ENCODE results near the gene SEC14L6.

Gene SEC14L6

DNA sequence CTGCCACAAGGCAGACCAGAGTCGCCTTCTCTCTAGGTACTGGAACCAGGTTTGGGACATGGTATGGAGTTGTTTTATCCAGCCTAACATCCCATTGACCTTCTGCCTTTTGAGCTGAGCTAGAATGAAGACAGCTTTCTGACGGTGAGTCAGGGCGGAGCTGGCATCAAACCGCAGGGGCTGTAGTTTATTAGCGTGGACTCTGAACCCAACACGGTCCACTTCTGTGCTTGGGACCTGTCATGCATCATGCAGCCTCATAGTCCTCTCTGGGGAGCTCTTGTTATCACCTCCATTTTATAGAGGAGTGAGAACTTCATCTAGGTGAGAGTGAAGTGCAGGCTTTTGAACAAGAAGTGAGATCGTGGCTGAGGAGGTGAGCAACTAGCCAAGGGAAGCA lies 19.6 kb upstream of the SEC14L6 start:
- TF ChIP-seq, protein P1, sequence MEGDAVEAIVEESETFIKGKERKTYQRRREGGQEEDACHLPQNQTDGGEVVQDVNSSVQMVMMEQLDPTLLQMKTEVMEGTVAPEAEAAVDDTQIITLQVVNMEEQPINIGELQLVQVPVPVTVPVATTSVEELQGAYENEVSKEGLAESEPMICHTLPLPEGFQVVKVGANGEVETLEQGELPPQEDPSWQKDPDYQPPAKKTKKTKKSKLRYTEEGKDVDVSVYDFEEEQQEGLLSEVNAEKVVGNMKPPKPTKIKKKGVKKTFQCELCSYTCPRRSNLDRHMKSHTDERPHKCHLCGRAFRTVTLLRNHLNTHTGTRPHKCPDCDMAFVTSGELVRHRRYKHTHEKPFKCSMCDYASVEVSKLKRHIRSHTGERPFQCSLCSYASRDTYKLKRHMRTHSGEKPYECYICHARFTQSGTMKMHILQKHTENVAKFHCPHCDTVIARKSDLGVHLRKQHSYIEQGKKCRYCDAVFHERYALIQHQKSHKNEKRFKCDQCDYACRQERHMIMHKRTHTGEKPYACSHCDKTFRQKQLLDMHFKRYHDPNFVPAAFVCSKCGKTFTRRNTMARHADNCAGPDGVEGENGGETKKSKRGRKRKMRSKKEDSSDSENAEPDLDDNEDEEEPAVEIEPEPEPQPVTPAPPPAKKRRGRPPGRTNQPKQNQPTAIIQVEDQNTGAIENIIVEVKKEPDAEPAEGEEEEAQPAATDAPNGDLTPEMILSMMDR (IDR thresholded peaks at IDR 0.05; ENCODE audit: insufficient read depth, low read length) = no peak
- TF ChIP-seq SPI1 (IDR thresholded peaks at IDR 0.05; ENCODE audit: borderline replicate concordance, low read depth) (no peak), GABPA (IDR thresholded peaks at IDR 0.05; ENCODE audit: low read depth) (no peak), POLR2AphosphoS5 (IDR thresholded peaks at IDR 0.05; ENCODE audit: low read depth) (no peak)
- TF ChIP-seq, protein P2, sequence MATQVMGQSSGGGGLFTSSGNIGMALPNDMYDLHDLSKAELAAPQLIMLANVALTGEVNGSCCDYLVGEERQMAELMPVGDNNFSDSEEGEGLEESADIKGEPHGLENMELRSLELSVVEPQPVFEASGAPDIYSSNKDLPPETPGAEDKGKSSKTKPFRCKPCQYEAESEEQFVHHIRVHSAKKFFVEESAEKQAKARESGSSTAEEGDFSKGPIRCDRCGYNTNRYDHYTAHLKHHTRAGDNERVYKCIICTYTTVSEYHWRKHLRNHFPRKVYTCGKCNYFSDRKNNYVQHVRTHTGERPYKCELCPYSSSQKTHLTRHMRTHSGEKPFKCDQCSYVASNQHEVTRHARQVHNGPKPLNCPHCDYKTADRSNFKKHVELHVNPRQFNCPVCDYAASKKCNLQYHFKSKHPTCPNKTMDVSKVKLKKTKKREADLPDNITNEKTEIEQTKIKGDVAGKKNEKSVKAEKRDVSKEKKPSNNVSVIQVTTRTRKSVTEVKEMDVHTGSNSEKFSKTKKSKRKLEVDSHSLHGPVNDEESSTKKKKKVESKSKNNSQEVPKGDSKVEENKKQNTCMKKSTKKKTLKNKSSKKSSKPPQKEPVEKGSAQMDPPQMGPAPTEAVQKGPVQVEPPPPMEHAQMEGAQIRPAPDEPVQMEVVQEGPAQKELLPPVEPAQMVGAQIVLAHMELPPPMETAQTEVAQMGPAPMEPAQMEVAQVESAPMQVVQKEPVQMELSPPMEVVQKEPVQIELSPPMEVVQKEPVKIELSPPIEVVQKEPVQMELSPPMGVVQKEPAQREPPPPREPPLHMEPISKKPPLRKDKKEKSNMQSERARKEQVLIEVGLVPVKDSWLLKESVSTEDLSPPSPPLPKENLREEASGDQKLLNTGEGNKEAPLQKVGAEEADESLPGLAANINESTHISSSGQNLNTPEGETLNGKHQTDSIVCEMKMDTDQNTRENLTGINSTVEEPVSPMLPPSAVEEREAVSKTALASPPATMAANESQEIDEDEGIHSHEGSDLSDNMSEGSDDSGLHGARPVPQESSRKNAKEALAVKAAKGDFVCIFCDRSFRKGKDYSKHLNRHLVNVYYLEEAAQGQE (IDR thresholded peaks at IDR 0.05; ENCODE audit: insufficient replicate concordance, low read depth) = no peak
- Histone ChIP-seq H3K27ac (replicated peaks) (no peak overlapping the region), H3K4me3 (replicated peaks; ENCODE audit: insufficient read depth, low read length) (no peak overlapping the region), H3K27me3 (ENCODE audit: insufficient read depth, poor library complexity, severe bottlenecking) (peaks cover 2% of the 10 kb centered on the region)
- no peak for DNase-seq (ENCODE audit: low read depth in 1 of 2, low spot score in 1 of 2)

DNA sequence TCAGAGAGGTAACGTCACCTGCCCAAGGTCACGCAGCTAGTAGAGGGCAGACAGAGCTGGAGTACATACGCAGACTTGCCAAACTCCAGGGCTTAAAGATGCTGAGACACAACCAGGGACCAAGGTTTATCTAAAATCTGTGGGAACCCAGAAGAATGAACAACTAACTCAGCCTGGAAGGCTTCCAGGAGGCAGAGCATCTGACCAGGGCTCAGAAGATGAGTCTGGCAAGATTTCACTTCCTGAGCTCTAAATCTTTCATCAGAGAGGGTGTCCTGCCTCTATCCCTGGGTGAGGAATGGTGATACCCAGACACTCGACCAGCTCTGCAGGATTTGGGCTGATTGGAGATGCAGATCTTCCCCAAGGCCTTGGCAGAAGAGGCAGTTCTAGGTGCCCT lies 18.8 kb upstream of the SEC14L6 start:
- TF ChIP-seq POLR2AphosphoS5 (IDR thresholded peaks at IDR 0.05; ENCODE audit: low read depth) (no peak), GABPA (IDR thresholded peaks at IDR 0.05; ENCODE audit: low read depth) (no peak), SPI1 (IDR thresholded peaks at IDR 0.05; ENCODE audit: borderline replicate concordance, low read depth) (no peak)
- TF ChIP-seq, protein P1 (IDR thresholded peaks at IDR 0.05; ENCODE audit: insufficient read depth, low read length) = no peak
- TF ChIP-seq, protein P2 (IDR thresholded peaks at IDR 0.05; ENCODE audit: insufficient replicate concordance, low read depth) = no peak
- Histone ChIP-seq H3K4me3 (replicated peaks; ENCODE audit: insufficient read depth, low read length) (no peak overlapping the region), H3K27ac (replicated peaks) (no peak overlapping the region), H3K27me3 (ENCODE audit: insufficient read depth, poor library complexity, severe bottlenecking) (peaks cover 2% of the 10 kb centered on the region)
- DNase-seq (ENCODE audit: low read depth in 1 of 2, low spot score in 1 of 2) = no peak

- TF ChIP-seq SPI1 (IDR thresholded peaks at IDR 0.05; ENCODE audit: borderline replicate concordance, low read depth) (no peak), GABPA (IDR thresholded peaks at IDR 0.05; ENCODE audit: low read depth) (no peak), POLR2AphosphoS5 (IDR thresholded peaks at IDR 0.05; ENCODE audit: low read depth) (no peak)
- TF ChIP-seq, protein P2 (IDR thresholded peaks at IDR 0.05; ENCODE audit: insufficient replicate concordance, low read depth) = no peak
- TF ChIP-seq, protein P1 (IDR thresholded peaks at IDR 0.05; ENCODE audit: insufficient read depth, low read length) = no peak
- no peak overlapping the region for H3K27ac ChIP-seq (replicated peaks)
- no peak for DNase-seq (ENCODE audit: low read depth in 1 of 2, low spot score in 1 of 2)
Observed at GRCh38 chr22:30564761-30565119, 18.2 kb upstream of the SEC14L6 start.

More at GRCh38 chr22:30564761-30565119, 18.2 kb upstream of the SEC14L6 start:
- H3K4me3 ChIP-seq (replicated peaks; ENCODE audit: insufficient read depth, low read length) = no peak overlapping the region
- peaks cover 2% of the 10 kb centered on the region for H3K27me3 ChIP-seq (ENCODE audit: insufficient read depth, poor library complexity, severe bottlenecking)
